HG02870 (cell line): Measurements from ENCODE around the gene TMEM62.
"Not testable (repeated sequence)": the region's sequence is repeated elsewhere in the genome, so short reads cannot be mapped to it uniquely, and the experiment has no call there.

Source experiments
- ATAC-seq: cut with Tn5 transposase; IDR thresholded peaks from one replicate; pipeline ENCODE4 v1.9.1; 2021; ENCODE audit warnings: mild to moderate bottlenecking, moderate library complexity; ENCODE audit not compliant: unreplicated experiment

The TMEM62 gene

DNA sequence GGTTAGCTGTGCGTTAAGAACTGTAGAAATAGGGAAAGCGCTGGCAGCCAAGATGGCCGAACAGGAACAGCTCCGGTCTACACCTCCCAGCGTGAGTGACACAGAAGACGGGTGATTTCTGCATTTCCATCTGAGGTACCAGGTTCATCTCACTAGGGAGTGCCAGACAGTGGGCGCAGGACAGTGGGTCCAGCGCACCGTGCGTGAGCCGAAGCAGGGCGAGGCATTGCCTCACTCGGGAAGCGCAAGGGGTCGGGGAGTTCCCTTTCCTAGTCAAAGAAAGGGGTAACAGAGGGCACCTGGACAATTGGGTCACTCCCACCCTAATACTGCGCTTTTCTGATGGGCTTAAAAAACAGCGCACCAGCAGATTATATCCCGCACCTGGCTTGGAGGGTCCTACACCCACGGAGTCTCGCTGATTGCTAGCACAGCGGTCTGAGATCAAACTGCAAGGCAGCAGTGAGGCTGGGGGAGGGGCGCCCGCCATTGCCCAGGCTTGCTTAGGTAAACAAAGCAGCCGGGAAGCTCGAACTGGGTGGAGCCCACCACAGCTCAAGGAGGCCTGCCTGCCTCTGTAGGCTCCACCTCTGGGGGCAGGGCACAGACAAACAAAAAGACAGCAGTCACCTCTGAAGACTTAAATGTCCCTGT is 42.4 kb downstream of the TMEM62 start:
- not testable (repeated sequence) for ATAC-seq

DNA sequence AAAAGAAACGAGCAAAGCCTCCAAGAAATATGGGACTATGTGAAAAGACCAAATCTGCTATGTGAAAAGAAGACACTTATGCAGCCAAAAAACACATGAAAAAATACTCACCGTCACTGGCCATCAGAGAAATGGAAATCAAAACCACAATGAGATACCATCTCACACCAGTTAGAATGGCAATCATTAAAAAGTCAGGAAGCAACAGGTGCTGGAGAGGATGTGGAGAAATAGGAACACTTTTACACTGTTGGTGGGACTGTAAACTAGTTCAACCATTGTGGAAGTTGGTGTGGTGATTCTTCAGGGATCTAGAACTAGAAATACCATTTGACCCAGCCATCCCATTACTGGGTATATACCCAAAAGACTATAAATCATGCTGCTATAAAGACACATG is 43.8 kb downstream of the TMEM62 start:
- not testable (repeated sequence) for ATAC-seq

DNA sequence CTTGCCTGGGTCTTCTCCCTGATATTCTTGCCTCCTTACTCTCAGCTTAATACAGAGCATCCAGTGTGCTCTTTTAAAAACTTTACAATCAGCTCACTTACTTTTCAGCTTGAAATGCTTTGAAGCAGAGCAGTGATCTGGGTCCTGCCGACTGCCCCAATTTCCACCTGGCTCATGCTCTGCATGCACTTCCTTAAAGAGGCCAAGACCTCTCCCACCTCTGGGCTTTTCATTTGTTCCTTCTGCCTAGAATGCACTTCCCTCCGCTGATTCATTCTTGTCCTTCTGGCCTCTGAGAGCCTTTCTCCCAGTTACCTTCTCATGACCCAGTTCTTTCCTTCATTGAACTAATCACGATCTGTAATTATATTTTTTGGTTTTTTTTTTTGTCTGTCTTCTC is 49.9 kb downstream of the TMEM62 start:
- ATAC-seq, result no peak

DNA sequence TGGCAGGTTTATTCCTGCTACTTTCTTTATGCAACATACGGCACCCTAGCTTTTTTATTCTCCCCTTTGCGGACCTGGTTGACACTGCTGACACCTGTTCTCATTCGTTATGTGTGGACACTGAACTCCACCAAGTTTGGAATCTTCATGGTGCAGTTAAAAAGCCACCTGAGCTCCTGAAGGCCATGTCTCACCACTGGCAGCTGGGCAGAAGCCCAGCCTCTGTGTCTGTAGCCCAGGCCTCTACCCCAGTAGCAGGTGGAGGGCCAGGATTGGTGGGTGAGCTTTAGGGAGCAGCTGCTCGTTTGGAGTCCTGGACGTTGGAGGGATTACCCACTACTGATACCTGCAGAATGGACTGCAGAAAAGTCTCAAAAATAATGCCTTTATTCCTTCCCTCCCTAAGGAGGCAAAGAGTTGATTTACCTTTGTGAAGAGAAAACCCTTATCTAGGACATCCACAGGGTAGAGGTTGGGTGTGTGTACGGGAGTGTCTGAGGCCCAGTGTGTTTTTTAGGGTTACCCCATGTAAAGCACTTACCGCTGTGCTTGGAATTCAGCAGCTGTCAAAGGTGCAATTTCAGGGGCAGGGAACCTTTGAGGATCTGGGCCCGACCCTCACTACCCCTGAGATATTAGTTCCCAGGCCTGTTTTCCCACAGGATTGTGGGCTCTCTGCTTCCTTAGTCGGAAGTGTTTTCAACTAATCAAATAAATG is 51.2 kb downstream of the TMEM62 start:
- ATAC-seq, result no peak

DNA sequence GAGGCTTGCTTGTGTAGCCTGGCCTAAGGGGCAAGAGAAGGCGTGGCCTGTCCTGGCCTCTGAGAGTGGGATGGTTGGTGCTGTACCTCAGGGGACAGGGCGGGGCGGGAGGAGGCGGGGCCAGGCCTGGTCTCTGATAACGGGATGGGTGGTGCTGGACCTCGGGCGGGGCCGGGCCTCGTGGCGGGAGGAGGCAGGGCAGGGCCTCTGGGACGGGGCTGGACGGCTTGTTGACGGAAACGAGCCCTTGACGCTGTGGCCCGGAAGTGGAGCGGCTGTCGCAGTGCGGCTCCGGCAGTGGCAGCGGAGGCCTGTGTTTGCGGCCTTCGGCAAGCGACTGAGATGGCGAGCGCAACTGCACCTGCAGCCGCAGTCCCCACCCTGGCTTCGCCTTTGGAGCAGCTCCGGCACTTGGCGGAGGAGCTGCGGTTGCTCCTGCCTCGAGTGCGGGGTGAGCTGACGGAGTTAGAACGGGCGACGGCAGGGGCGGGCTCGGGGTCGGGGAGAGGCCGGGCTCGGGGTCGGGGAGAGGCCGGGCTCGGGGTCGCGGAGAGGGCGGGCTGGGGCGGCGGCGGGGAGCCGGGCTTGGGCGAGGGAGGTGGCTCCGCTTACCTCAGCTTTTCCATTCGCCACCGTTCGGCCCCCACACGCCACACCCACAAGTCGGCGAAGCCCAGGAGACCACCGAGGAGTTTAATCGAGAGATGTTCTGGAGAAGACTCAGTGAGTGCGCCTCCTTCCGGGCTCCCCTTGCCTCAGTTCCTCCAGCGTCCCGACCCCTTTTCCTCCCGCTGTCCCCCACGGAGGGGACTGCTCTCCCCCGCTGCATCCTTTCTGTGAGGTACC is 52.0 kb downstream of the TMEM62 start, which contains the start of gene CCNDBP1:
TSS of gene CCNDBP1 (plus strand) at position 247 of the 846 bp plus-strand sequence. CDS start at position 343, 96 bp downstream.
- ATAC-seq, result peak; percentile 91

DNA sequence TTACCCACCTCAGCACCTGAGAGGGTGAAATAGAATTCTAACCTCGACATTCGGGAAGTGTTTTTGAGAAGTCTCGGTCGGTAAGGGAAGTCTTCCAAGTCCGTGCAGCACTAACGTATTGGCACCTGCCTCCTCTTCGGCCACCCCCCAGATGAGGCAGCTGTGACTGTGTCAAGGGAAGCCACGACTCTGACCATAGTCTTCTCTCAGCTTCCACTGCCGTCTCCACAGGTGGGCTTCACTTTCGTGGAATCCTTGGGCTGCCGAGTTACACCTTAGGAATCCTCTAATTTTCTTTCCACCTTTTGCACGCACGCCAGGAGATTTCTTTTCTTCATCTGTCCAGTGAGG is 52.6 kb downstream of the TMEM62 start:
- ATAC-seq, result peak; percentile 23

DNA sequence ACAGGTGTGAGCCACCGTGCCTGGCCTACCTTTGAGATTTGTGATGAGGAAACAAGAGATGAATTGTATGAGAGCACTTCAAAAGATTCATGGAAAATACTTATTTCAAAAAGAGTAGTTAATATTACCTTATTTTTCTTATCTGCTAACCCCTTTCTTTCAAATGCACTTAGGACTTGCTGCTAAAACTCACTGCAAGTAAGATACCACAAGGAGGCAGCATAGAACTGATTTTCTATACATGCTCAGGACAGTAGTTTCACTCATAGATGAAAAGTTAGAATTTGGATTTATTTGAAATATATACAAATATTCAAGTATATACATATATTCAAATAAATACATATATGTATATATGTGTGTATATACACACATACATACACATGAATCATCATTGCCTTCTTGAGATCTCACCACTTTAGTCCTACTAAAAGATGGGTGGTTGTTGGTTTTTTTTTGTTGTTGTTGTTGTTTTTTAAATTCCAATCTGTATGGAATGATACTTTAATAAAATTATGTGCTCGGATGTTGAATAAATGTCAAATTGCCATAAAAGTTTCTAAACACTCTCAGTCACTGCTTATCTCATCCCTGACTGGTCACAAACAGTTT is 54.3 kb downstream of the TMEM62 start:
- no peak for ATAC-seq

DNA sequence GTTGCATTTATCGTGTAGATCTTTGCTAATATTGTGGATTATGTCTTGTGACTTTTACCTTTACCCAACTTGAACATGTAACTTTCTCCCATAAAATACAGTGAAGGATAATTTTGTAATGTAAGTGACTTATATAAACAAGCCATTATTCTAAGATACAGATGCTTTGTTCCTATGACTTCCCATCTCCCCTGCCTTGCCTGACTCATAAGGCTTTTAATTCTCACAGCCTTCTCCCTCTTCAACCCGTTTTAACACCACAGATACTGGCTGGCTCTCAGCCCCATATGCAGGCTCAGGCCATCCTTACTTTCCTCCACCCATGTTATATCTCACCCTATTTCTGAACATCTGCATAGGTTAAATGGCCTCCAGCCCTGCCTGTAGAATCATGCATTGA is 55.9 kb downstream of the TMEM62 start:
- ATAC-seq, result no peak

DNA sequence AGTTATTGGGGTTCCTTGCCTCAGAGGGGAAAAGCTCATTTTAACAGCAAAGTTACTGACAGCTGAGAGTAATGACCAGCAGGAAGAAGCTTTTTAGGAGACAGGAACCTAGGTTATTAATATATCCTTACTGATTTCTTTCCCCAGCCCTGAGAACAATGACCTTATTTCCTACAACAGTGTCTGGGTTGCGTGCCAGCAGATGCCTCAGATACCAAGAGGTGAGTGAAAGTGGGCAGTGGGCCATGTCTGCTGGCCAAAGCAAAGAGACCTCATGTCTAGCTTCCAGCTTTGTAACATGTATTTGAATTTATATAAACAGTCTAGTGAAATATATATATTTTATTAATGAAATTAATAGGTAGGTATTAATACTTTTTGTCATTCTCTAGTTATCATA is 56.8 kb downstream of the TMEM62 start:
- no peak for ATAC-seq

DNA sequence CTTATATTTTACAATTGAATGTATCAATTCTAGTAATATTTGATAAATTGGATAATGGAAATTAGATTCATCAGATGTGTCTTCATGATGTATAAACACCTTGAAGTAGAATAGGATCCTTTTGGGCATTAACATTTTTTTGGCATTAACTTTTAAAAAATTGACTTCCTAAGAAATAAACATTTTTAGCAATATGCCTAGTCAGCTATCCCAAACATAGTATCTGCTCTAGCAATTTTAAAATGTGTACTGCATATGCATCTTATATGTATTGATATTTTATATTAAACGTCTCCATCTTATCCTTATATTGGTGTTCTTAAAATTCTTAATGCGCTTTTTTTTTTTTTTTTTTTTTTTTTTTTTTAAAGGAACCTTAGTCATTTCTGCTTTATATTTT is 60.3 kb downstream of the TMEM62 start:
- no peak for ATAC-seq

DNA sequence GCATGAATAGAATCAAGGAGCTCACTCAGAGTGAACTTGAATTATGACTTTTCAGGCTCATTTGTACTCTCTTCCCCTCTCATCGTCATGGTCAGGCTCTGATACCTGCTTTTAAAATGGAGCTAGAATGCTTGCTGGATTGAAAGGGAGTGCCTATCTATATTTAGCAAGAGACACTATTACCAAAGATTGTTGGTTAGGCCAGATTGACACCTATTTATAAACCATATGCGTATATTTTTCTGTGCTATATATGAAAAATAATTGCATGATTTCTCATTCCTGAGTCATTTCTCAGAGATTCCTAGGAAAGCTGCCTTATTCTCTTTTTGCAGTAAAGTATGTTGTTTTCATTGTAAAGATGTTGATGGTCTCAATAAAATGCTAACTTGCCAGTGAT is 61.4 kb downstream of the TMEM62 start:
- no peak for ATAC-seq

DNA sequence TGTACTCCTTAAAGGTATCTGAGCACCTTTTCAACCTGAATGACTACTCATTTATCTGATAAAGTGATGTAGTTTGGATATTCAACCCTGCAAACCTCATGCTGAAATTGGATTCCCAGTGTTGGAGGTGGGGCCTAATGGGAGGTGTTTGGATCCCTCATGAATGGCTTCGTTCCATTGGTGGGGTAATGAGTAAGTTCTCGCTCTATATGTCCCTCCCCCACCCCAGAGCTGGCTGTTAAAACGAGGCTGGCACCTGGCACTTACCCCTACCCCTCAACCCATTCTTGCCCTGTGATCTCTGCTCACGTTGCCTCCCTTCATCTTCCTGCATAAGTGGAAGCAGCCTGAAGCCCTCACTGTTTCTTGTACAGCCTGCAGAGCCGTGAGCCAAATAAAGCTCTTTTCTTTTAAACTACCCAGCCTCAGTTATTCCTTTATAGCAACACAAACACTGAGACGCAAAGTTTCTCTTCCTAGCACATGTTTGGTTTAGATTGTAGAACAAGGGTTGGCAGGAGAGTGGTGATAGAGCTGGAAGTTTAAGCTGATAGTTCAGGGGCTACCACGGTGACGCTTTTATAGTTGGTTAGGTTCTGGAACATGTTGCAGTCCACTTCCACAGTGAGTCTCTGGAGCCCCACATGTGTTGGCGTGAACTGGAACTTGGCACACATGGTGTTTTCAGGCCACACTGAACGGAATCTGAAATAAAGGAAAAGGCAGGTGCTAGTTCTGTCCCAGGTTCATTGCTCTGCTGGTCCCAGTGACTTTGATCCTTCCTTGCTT is 63.6 kb downstream of the TMEM62 start:
- ATAC-seq, result no peak

DNA sequence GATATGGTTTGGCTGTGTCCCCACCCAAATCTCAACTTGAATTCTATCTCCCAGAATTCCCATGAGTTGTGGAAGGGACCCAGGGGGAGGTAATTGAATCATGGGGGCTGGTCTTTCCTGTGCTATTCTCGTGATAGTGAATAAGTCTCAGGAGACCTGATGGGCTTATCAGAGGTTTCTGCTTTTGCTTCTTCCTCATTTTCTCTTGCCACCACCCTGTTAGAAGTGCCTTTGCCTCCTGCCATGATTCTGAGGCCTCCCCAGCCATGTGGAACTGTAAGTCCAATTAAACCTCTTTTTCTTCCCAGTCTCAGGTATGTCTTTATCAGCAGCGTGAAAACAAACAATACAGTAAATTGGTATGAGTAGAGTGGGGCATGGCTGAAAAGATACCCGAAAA is 64.4 kb downstream of the TMEM62 start:
- ATAC-seq, result not testable (repeated sequence)

DNA sequence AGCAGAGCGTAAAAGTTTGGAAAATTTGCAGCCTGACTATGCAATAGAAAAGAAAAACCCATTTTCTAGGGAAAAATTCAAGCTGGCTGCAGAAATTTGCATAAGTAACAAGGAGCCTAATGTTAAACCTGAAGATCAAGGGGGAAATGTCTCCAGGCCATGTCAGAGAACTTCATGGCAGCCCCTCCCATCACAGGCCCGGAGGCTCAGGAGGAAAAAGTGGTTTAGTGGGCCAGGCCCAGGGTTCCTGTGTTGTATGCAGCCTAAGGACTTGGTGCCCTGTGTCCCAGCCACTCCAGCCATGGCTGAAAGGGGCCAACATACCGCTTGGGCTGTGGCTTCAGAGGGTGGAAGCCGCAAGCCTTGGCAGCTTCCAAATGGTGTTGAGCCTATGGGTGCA is 65.2 kb downstream of the TMEM62 start:
- not testable (repeated sequence) for ATAC-seq

DNA sequence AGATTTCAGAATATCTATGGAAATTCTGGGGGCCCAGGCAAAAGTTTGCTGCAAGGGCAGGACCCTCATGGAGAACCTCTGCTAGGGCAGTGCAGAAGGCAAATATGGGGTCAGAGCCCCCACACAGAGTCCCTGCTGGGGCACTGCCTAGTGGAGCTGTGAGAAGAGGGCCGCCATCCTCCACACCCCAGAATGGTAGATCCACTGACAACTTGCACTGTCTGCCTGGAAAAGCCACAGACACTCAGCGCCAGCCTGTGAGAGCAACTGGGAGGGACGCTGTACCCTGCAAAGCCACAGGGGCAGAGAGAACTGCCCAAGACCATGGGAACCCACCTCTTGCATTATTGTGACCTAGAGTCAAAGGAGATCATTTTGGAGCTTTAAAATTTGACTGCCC is 65.6 kb downstream of the TMEM62 start:
- no peak for ATAC-seq

DNA sequence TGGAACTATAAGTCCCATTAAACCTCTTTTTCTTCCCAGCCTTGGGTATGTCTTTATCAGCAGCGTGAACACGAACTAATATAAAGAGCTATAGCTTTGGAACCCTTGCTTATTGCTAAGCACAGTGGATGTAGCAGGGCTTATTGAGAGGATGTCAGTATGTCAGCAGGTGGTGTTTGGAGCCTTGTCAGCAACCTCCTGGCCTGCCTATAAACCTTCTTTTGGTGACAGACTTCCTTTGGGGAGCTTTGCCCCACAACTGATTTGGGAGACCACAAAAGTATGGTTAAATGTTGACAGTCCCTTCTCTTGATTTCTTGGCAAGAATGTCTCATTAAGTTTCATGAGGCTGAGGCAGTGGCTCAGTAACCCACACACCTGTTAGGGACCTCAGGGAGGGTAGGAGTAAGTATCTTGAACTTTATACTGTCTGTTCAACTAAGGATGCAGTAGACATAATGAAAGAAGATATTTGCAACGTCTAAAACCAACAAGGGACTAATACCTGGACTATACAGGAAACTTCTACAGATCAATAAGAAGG is 66.6 kb downstream of the TMEM62 start:
- no peak for ATAC-seq

DNA sequence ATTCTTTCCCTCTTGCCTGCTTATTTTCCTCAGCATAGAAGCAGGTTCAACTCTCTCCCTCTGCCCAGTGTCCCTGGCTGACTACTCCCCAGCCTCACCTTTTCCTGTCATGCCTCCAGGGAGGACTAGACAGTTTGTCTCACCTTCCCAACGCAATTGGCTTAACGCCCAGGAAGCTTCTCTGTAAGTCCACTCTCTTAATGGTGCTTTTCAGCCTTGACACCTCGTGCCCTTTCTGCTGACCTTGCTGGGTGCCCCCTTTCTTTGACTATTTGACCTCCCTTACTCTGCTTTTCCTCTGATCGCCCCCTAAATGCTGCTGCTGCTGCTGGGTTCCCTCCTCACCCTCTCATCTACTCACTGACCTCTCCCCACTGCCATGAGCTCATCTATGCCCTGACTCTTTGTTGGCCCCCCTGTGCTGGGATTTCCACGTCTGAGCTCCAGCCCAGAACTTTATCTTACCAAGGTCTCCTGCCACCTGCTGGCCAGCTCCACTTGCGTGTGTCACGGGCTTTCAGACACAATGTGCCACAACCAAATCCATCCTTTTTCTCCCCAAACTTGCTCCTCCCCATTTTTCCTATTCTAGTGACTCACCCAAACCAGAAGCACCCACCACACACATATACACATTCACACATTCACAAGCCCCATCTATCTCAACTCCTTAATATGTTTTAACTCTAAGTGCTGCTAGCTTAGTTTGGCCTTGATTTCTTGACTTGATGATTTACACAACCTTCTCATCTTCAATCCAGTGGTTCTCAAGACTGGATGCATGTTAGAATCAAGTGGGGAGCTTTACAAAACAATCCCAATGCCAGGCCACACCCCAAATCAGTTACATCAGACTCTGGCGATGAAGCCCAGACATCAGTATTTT is 70.9 kb downstream of the TMEM62 start:
- ATAC-seq, result no peak

DNA sequence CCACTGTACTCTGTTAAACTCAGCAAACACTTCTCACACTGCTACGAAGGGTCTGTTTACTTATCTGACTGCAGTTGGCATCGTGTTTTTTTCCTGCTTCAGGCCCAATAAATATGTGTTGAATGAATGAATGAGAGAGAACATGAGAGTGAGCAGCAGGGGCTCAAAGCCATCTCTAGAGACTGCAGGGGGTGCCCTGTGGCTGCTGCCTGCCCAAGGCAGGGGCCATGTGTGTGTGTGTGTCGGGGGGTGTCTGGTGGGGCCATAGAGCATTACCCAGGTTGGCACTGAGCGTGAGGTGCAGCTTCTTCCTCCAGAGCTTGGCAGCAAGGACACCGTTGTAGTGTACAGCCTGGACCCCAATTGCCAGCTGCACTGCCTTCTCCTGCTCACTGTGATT is 72.7 kb downstream of the TMEM62 start:
- no peak for ATAC-seq

DNA sequence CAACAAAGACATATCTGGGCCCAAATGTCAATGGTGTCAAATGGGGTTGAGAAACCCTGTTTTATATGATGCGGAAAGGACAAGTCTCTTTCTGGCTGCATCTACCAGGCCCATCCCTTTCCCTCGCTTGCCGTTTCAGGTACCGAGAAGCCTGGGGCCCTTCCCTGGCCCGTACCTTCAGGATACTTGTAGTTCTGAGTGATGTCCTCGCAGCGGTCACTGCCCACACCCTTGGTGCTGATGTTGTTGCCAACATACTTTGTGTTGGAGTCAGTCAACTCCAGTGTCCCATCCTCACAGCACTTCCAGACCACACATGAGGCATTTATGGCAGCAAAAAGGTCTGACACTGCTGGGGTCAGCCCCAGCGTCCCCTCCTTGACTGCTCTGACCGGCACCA is 73.6 kb downstream of the TMEM62 start:
- ATAC-seq, result no peak
